Neuronal stem cell (in vitro differentiated cells): ENCODE data around the gene IL1RAPL2.

Experiments used
- DNase-seq: peaks from one replicate; pipeline ENCODE4 v3.0.0-alpha.2; 2013; ENCODE audit warnings: low spot score
- H2AFZ ChIP-seq: one replicate; pipeline ENCODE4 v1.6.1; 2013; ENCODE audit warnings: mild to moderate bottlenecking, low read length, inconsistent platforms
- H2AK5ac ChIP-seq: 2 replicates; pipeline ENCODE4 v1.6.1; 2013; ENCODE audit warnings: low read depth, mild to moderate bottlenecking, inconsistent platforms, low read length, moderate library complexity, mixed read lengths
- H2BK120ac ChIP-seq: 2 replicates; pipeline ENCODE4 v1.6.1; 2013; ENCODE audit warnings: low read depth, mild to moderate bottlenecking, inconsistent platforms, low read length, moderate library complexity, mixed read lengths
- H2BK12ac ChIP-seq: one replicate; pipeline ENCODE4 v1.6.1; 2013; ENCODE audit warnings: low read length, inconsistent platforms
- H2BK15ac ChIP-seq: 2 replicates; pipeline ENCODE4 v1.6.1; 2013; ENCODE audit warnings: mild to moderate bottlenecking, low read length, inconsistent platforms, mixed read lengths
- H2BK5ac ChIP-seq: one replicate; pipeline ENCODE4 v1.6.1; 2013; ENCODE audit warnings: inconsistent platforms, mild to moderate bottlenecking, low read length, moderate library complexity
- H3K14ac ChIP-seq: one replicate; pipeline ENCODE4 v1.6.1; 2013; ENCODE audit warnings: low read length, inconsistent platforms
- H3K18ac ChIP-seq: 2 replicates; pipeline ENCODE4 v1.6.1; 2013; ENCODE audit warnings: low read length, inconsistent platforms
- H3K23ac ChIP-seq: 2 replicates; pipeline ENCODE4 v1.6.1; 2013; ENCODE audit warnings: low read depth, mild to moderate bottlenecking, mixed read lengths, low read length, inconsistent platforms; ENCODE audit not compliant: poor library complexity
- H3K27ac ChIP-seq: replicated peaks from 3 replicates; pipeline ENCODE4 v1.5.1; 2013; ENCODE audit warnings: low read length, inconsistent platforms
- H3K27me3 ChIP-seq, 3 experiments: 2 replicates each; pipeline ENCODE4 v1.6.1; 2013; ENCODE audit warnings: low read length in 3 of 3, mild to moderate bottlenecking in 2 of 3, inconsistent platforms in 1 of 3, low read depth in 1 of 3, mixed read lengths in 1 of 3, moderate library complexity in 1 of 3; ENCODE audit not compliant: control insufficient read depth in 3 of 3, insufficient read depth in 3 of 3
- H3K36me3 ChIP-seq, 2 donors: replicated peaks in 1 of 2; 2 replicates each; pipeline ENCODE4 v1.6.1; 2013; ENCODE audit warnings: low read length in 2 of 2; ENCODE audit not compliant: control insufficient read depth in 2 of 2, insufficient read depth in 2 of 2
- H3K4ac ChIP-seq: 2 replicates; pipeline ENCODE4 v1.6.1; 2013; ENCODE audit warnings: inconsistent platforms, mild to moderate bottlenecking, low read length, moderate library complexity
- H3K4me1 ChIP-seq, 2 donors: 1 replicate in 1 of 2; 2 replicates in 1 of 2; pipeline ENCODE4 v1.6.1; 2013; ENCODE audit warnings: low read length in 2 of 2, low read depth in 1 of 2; ENCODE audit not compliant: control insufficient read depth in 2 of 2, insufficient read depth in 1 of 2
- H3K4me2 ChIP-seq: one replicate; pipeline ENCODE4 v1.6.1; 2013; ENCODE audit warnings: mild to moderate bottlenecking, low read length, inconsistent platforms; ENCODE audit not compliant: insufficient read depth, poor library complexity, severe bottlenecking
- H3K4me3 ChIP-seq, 2 donors: 2 replicates each; pipeline ENCODE4 v1.5.1; 2013; ENCODE audit warnings: low read length in 2 of 2, mild to moderate bottlenecking in 2 of 2, inconsistent platforms in 1 of 2, moderate library complexity in 1 of 2
- H3K79me1 ChIP-seq: one replicate; pipeline ENCODE4 v1.6.1; 2013; ENCODE audit warnings: low read depth, mild to moderate bottlenecking, inconsistent platforms, low read length, moderate library complexity
- H3K9ac ChIP-seq: one replicate; pipeline ENCODE4 v1.6.1; 2013; ENCODE audit warnings: mild to moderate bottlenecking, low read depth, low read length, inconsistent platforms; ENCODE audit not compliant: poor library complexity
- H3K9me3 ChIP-seq, 2 donors: replicated peaks in 1 of 2; 2 replicates each; pipeline versions ENCODE3 to v1.6.1; 2013; ENCODE audit warnings: low read length in 2 of 2, mild to moderate bottlenecking in 2 of 2, inconsistent platforms in 1 of 2, low read depth in 1 of 2, mixed read lengths in 1 of 2, moderate library complexity in 1 of 2; ENCODE audit not compliant: control insufficient read depth in 2 of 2, insufficient read depth in 1 of 2
- H4K8ac ChIP-seq: one replicate; pipeline ENCODE4 v1.6.1; 2013; ENCODE audit warnings: low read depth, mild to moderate bottlenecking, inconsistent platforms, low read length, moderate library complexity
- H4K91ac ChIP-seq: one replicate; pipeline ENCODE4 v1.6.1; 2013; ENCODE audit warnings: low read length, low read depth, mild to moderate bottlenecking, inconsistent platforms; ENCODE audit not compliant: poor library complexity
- WGBS, 2 donors: extraction: QIAGEN DNeasy Blood & Tissue Kit; methylation state at CpG; one replicate each; pipeline ENCODE4 v1.1.7; 2013; ENCODE audit warnings: missing lambda C conversion rate in 2 of 2, mixed read lengths in 1 of 2; ENCODE audit not compliant: insufficient read length in 2 of 2, insufficient replicate concordance in 1 of 2; ENCODE audit errors: extremely low coverage in 2 of 2; 5-methylcytosine and 5-hydroxymethylcytosine counted together

IL1RAPL2 gene

DNA sequence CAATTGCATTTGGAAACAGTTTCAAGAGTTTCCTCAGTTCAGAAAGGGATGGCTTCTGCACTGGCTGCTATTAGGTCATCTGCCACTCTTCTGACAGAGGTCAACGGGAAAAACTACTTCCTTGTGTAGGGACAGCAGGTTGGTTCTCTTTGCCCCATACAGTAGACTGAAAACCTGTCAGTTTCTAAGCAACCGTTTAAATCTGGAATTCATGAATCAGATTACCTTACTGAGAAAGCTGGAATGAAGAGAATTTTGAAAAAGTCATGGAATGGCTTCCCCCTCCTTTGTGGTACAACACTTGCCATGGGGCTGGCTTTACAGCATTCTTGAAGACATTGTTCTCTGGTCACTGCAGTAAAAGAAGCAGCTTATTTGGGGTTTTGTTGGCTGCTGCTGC is 240.3 kb downstream of the IL1RAPL2 start:
- Histone ChIP-seq H3K4ac (no peak overlapping the region), H3K27ac (no peak overlapping the region), H3K14ac (no peak overlapping the region), H3K23ac (no peak overlapping the region), H3K4me1 (peaks cover 0 to 3% of the 10 kb centered on the region in 2 donors), H3K4me2 (no peak overlapping the region), H2BK12ac (no peak overlapping the region), H3K9ac (no peak overlapping the region), H4K91ac (no peak overlapping the region), H3K36me3 (no peaks in the 10 kb centered on the region), H3K9me3 (no peaks in the 10 kb centered on the region), H2BK120ac (no peak overlapping the region), H3K18ac (no peak overlapping the region), H3K27me3 (no peaks in the 10 kb centered on the region), H2AK5ac (no peak overlapping the region), H2BK5ac (no peak overlapping the region), H4K8ac (no peak overlapping the region), H3K79me1 (no peaks in the 10 kb centered on the region), H2BK15ac (no peak overlapping the region), H2AFZ (no peak overlapping the region), H3K4me3 (no peak overlapping the region)
- no CpG with 5 or more reads among the region's 2 CpGs for WGBS, 2 donors
- DNase-seq: no peak

- H2BK120ac ChIP-seq: no peak overlapping the region
- H2AK5ac ChIP-seq: no peak overlapping the region
- H3K4me3 ChIP-seq: no peak overlapping the region
- no peak overlapping the region for H3K27ac ChIP-seq
- no peak overlapping the region for H3K23ac ChIP-seq
- no peak overlapping the region for H3K4ac ChIP-seq
- H4K8ac ChIP-seq: no peak overlapping the region
- no peak for DNase-seq
- no peaks in the 10 kb centered on the region for H3K9me3 ChIP-seq
- H2BK15ac ChIP-seq: no peak overlapping the region
- no peak overlapping the region for H2AFZ ChIP-seq
- H3K4me2 ChIP-seq: no peak overlapping the region
- no peak overlapping the region for H2BK12ac ChIP-seq
- no peaks in the 10 kb centered on the region for H3K36me3 ChIP-seq
- WGBS, 2 donors: no CpG with 5 or more reads among the region's 2 CpGs
- no peak overlapping the region for H3K9ac ChIP-seq
- H3K79me1 ChIP-seq: no peaks in the 10 kb centered on the region
- no peak overlapping the region for H2BK5ac ChIP-seq
- no peaks in the 10 kb centered on the region for H3K4me1 ChIP-seq
- H3K27me3 ChIP-seq: no peaks in the 10 kb centered on the region
- no peak overlapping the region for H3K18ac ChIP-seq
- no peak overlapping the region for H4K91ac ChIP-seq
- H3K14ac ChIP-seq: no peak overlapping the region
These were observed 267.4 kb downstream of the IL1RAPL2 start for GRCh38 chrX:104833401-104833800.

GRCh38 chrX:104842646-104843045 is 276.6 kb downstream of the IL1RAPL2 start:
- H2BK120ac ChIP-seq: no peak overlapping the region
- H3K4me1 ChIP-seq: no peaks in the 10 kb centered on the region
- H4K91ac ChIP-seq: no peak overlapping the region
- no peaks in the 10 kb centered on the region for H3K36me3 ChIP-seq
- no peaks in the 10 kb centered on the region for H3K9me3 ChIP-seq
- H3K27ac ChIP-seq: no peak overlapping the region
- no peak overlapping the region for H3K4ac ChIP-seq
- no peak for DNase-seq
- no peak overlapping the region for H4K8ac ChIP-seq
- H2AK5ac ChIP-seq: no peak overlapping the region
- H2BK15ac ChIP-seq: no peak overlapping the region
- no peak overlapping the region for H2BK12ac ChIP-seq
- no peak overlapping the region for H3K4me3 ChIP-seq
- H3K79me1 ChIP-seq: no peaks in the 10 kb centered on the region
- no peak overlapping the region for H2BK5ac ChIP-seq
- H3K23ac ChIP-seq: no peak overlapping the region
- H3K14ac ChIP-seq: no peak overlapping the region
- WGBS, 2 donors: no CpG with 5 or more reads among the region's 4 CpGs
- H3K4me2 ChIP-seq: no peak overlapping the region
- H3K18ac ChIP-seq: no peak overlapping the region
- no peak overlapping the region for H2AFZ ChIP-seq
- no peak overlapping the region for H3K9ac ChIP-seq
- no peaks in the 10 kb centered on the region for H3K27me3 ChIP-seq

DNA sequence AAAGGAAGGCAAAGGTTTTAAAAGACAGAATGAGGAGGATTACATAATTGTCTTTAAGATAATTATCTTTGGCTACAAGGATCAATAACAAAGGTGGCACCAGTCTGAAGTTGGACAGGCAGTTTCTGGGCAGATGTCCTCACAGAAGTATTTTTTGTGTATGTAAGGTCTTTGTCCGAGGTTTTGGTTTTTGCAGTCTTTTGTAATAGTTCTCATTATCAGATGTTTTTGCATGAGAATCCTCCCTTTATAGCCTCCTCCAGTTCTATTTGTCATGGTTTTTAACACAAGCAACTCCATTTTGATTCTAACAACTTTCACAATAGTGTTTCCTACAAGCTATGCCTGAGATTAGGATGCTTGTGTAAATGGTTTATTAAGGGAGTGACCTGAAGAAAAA is 286.2 kb downstream of the IL1RAPL2 start:
- no peak overlapping the region for H3K4me2 ChIP-seq
- H2BK15ac ChIP-seq: no peak overlapping the region
- no peak overlapping the region for H3K14ac ChIP-seq
- no peaks in the 10 kb centered on the region for H3K9me3 ChIP-seq
- no peaks in the 10 kb centered on the region for H3K27me3 ChIP-seq
- H2BK120ac ChIP-seq: no peak overlapping the region
- no peak overlapping the region for H3K18ac ChIP-seq
- H3K23ac ChIP-seq: no peak overlapping the region
- no peak overlapping the region for H2BK5ac ChIP-seq
- H3K79me1 ChIP-seq: no peaks in the 10 kb centered on the region
- no peak overlapping the region for H3K27ac ChIP-seq
- no peak overlapping the region for H3K9ac ChIP-seq
- H2BK12ac ChIP-seq: no peak overlapping the region
- H2AFZ ChIP-seq: no peak overlapping the region
- WGBS, 2 donors: no CpG with 5 or more reads among the region's 1 CpG
- H2AK5ac ChIP-seq: no peak overlapping the region
- DNase-seq: no peak
- no peaks in the 10 kb centered on the region for H3K4me1 ChIP-seq
- no peak overlapping the region for H4K91ac ChIP-seq
- H4K8ac ChIP-seq: no peak overlapping the region
- H3K4ac ChIP-seq: no peak overlapping the region
- no peaks in the 10 kb centered on the region for H3K36me3 ChIP-seq
- H3K4me3 ChIP-seq: no peak overlapping the region
